Activated CD8-positive, alpha-beta memory T cell treated with anti-CD3 and anti-CD28 coated beads for 4 hours (primary cell): ENCODE results near the gene CANX.
"Not testable (repeated sequence)": the region's sequence is repeated elsewhere in the genome, so short reads cannot be mapped to it uniquely, and the experiment has no call there.

Source experiments
- DNase-seq, 2 donors: peaks; one replicate each; pipeline ENCODE4 v3.0.0-alpha.2; 2020; ENCODE audit warnings: low read depth in 2 of 2

The CANX gene

DNA sequence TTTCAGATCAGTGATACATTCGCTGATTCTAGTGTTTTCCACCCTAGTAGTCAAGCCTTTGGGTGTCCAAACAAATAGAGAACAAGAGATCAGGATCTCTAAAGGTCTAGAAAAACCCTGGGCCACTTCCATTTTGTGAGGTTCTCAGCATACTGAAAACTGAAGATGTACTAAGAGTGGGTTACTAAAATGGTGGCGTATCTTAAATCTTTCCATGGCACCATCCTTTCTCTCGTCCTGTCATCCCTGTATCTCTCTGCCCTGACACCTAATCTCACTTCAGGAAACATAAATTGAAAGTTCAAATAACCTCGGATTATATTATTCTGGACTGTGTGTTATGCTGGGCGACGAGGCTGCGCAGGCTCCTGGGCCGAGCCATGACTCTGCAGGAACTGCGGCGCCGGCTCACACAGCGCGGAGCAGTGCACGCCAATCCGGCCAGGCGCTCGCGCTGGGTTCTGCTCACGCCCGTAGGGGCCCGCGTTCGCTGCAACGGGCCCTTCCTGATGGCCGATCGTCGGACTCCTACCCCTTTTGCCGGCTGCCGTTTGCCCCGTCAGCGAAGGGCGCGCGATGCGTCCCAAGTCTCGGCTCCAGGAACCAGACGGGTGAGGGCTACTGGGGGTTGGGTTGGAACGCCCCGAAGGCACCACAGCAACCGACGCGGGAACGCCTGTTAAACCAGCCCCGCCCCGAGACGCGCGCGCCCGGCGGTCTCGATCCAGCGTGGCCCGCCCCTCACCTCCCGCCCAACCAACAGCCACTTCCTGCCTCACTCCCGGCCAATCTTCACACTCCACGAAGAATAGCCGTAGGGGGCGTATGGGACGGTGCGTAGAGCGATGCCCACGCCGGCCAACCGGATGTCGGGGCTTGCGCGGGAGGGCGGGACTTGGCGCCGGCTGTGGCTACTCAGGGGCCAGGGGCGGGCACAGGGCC is 503 bp upstream of the CANX start:
- DNase-seq = peak; percentile 98

DNA sequence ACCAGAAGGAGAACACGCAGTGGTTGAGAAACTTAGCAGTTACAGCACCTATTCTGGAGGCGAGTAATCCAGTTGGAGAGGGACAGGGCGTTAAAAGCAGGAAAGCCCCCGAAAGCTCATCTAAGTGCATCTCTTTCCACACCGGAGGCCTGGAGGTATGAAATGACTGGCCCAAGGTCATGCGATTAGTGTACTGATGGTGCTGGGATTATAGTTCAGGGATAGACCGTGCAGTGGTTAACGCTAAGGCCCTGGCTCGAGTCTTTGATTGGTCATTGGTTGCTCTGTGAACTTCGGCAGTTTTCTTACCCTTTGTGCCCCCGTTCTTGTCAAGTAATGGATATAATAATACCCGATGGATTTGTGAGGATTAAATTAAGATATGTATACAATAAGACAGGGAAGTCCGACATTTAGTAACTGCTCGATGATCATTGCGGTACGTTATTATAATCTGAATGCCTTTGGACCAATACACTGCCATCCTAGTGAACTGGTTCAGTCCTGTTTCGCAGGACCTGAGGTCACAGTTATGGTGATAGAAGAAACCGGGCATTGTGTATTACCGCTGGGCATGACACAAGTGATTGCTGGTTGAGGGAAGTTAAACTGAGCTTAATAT is 960 bp downstream of the CANX start:
- no peak for DNase-seq

DNA sequence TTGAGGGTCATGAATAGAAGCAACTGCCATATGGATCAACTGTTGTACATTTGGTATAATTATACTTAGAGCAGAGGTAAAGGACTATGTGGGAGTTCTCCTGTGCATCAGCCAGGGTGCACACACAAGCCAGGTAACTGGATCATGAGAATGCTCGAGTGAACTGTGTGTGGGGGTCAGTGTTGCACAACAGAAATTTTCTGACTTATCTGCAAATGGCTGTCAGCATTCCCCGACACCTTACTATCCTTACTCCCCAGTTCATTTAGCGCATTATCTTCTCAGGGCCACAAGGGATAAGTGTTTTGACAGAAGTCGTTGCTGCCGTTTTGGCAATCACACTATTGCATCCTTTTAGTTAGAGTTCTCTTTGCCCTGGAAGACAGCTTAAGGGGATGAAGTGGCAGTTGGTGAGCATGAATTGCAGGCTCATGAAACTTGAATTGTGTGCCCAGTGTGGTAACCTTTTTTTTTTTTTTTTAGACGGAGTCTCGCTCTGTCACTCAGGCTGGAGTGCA is 1.7 kb downstream of the CANX start:
- DNase-seq = no peak

DNA sequence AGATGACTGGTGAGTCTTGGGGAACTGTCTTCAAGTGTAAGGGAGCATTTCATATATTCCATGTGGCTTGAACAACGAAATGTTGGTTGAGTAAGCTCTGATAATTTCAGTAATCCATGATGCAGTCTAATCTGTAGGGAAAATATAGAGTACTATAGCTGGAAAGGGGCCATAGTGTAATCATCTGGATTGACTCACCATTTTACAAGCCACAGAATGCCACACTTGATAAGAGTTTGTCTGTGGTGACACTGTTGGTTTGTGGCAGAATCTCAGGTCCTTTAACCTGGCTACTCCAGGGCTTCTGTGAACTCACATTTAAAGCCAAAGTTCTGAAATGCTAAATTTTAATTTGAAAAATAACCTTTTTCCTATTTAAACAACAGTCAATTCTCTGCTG is 17.5 kb downstream of the CANX start:
- DNase-seq = no peak

DNA sequence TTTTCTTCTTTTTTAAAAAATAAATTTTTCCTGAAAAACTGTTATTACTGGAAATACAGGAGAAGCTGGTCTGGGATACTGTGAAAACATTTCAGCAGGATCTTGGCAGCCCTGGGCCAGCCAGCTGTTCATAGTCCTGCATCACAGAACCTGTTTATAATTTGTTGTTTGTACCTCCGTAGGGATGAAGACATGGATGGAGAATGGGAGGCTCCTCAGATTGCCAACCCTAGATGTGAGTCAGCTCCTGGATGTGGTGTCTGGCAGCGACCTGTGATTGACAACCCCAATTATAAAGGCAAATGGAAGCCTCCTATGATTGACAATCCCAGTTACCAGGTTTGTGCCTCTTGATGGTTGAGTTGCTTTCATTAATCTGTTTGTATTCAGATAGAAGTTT is 21.5 kb downstream of the CANX start:
- no peak for DNase-seq

DNA sequence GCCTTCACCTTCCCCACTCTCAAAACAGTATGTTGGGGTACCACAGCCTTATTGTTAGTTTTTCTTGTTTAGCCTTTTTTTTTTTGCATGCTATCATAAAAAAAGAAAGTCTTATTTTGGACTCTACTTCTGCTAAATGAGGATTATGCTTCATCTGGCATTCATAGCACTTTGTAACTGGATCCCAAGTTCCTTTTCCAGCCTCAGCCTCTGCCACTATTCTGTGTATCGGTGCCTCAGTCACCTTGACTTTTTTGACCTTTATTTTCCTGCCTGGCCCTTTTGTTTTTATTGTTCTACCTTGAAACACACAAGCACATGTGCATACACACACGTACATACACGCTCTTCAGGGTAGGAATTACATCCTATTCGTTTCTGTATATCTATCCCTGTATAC is 25.4 kb downstream of the CANX start:
- DNase-seq = no peak

DNA sequence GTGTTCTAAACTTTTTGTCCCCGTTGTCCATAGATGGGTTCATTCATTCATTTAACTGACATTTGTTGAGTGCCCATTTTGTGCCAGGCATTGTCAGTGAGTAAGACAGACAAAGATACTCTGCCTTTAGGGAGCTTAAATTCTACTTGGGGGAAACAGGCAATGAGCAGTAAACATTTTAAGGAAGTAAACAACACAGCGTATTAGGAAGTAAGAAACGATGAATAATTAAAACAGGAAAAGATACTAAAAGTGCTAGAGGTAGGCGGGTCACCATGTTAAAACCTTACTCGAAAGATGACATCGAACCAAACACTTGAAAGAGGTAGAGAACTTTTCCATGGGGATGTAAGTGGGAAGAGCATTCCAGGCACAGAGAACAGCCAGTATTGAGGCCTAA is 28.3 kb downstream of the CANX start:
- DNase-seq = no peak

DNA sequence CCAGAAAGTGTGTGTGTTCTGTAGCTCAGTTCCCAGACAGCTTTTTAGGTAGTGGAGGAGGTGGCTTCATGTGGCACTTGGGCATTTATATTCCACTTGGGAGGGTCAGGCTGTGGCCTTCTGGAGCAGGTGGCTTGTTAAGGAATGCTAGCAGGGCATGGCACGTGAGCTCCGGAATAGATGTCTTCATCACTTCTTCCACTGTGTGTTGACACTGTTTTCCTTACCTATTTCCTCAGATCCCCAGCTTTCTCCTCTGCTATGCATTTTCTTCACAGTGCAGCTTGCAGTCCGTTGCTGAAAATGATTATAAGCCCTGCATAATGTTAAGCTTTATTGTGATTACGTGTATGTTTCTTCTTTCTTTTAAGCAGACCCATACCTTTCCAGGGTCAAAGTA is 30.5 kb downstream of the CANX start:
- no peak for DNase-seq

DNA sequence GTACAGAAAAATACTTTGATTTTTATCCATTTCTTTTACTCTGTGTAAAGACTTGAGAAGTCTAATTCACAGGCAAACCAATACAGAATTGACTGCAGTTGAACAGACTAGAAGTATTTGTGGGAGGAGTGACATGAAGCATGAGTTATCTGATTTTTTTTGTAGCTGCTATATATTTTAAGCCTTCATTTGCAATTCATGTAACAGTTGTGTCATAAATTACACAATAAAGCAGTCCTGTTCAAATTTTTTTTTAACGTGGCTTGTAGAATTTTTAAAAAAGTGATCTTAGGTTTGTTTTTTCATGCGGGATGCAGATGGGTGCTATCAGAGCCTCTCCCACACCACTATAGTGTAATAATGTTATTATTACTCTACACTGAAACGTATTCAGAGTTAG is 31.0 kb downstream of the CANX start:
- DNase-seq = no peak

DNA sequence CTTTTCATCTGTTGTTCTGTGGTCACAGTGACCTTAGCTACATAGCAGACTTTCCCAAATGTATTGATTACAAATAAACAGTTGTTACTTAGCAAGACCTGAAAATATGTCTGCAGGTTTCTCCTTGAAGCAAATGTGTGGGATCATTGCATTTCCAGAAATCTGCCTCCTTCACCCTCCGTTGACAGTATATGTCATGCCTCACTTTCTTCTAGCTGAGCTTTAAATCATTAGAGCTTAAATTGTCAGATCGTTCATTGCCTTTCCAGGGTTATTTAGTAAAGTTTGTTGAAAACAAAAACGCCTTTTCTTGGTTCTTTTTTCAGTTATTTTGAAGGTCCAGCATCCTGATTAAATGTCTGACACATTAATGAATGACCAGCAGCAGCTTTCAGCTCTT is 31.6 kb downstream of the CANX start:
- DNase-seq = no peak

DNA sequence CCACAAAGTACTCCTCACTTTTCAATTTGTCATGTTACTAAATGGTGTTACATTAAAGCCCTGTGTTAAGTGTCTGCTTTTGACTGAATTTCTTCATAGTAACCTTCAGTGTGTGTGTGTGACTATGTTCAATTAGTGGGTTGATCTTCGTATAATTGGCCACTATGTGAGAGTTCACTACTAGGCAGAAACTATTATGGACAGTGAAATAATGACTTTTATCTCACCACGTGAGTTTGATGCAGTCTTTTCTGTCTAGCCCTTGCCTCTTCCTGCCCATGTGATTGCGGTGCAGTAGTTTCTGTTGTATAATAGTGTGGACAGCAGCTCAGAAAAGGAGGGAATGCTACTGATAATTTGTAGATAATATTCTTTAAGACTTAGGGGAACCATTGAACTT is 32.1 kb downstream of the CANX start:
- no peak for DNase-seq

DNA sequence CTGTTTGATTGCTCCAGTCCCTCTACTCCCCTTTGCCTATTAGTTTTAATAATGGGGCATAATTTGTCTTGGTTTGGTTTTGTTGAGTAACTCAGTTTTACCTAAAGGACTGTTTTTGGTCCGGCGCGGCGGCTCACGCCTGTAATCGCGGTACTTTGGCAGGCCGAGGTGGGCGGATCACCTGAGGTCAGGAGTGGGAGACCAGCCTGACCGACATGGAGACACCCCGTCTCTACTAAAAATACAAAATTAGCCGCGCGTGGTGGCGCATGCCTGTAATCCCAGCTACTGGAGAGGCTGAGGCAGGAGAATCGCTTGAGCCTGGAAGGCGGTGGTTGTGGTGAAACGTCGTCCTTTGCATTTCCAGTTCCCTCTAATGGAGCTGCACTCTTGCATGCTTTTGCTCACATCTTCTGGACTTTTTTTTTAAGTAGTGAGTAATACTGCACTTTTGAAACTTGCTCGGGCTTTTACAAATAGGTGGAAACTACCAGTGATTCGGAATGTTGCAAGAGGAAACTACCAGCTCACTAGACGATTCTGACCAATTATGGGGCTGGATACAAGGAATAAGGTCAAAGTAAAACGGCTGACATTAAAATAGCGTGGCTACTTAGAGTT is 33.1 kb downstream of the CANX start:
- no peak for DNase-seq

DNA sequence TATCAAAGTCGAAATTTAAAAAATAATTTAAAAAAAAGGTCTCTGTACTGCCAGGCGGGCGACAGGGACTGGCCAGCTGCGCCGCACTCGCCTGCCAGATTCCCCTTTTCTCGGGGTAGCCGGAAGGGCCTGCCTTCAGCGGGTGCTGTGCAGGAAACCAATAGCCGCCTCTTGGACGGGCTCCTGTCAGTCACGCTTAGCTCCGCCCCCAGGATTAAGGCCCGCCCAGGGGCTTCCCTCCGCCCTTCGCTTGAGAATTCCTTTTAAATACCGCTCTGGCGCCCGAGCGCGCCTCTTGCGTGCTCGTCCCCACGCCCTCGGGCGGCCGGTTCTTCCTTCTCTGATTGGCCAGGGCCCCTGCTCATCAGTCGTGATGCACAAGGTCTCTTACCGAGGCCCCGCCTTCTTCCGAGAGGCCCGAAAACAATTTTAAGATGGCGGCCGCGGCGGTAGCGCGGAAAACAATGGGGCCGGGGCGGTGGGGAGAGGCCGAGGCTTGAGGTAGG is 33.7 kb downstream of the CANX start, which contains the start of gene MAML1:
Gene MAML1, plus strand, starts transcription at position 411 of the 506 bp plus-strand sequence. CDS start 291 bp downstream, outside the sequence.
- DNase-seq = peak; percentile 98

DNA sequence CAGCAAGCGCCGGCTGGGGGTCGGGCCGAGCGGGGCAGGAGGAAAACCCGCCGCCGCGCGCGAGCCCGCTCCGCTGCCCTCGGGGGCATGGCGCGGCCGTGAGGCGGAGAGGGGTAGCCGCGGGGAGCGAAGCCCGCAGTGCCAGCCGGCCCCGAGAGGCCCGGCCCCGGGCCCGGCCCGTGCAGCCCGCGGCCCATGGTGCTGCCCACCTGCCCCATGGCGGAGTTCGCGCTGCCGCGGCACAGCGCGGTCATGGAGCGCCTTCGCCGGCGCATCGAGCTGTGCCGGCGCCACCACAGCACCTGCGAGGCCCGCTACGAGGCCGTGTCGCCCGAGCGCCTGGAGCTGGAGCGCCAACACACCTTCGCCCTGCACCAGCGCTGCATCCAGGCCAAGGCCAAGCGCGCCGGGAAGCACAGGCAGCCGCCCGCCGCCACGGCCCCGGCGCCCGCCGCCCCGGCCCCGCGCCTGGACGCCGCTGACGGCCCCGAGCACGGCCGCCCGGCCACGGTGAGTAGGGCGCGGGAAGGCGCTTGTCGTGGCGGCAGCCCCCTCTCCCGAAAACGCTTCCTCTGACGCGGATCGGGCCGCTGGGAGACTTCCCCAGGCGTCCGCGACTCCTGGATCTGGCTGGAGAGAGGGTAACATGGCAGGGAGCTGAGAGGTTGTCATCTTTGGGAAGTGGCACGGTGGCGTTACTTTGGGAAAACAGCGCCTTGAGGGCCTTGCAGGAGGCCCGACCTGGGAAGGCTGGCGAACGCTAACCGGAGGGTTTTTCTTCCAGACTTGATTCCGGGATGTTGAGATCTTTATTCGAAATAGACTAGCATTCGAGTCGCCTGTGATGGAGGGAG is 34.4 kb downstream of the CANX start:
- DNase-seq = no peak

DNA sequence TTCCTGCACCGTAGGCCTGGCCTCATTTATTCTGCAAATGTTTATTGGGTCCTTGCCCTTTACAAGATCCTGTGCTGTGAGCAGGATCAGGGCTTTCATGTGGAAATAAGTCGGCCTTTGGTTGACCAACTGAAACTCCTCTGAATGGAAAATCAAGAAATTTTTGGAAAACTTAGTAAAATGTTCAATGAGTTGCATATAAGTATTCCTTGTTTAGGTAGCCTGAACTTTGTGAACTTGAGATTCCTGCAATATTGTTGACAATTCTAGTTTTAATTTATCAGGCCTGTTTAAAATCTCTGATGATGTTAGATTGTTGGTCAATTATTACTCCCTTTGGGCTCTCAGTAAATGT is 35.0 kb downstream of the CANX start:
- DNase-seq = no peak

DNA sequence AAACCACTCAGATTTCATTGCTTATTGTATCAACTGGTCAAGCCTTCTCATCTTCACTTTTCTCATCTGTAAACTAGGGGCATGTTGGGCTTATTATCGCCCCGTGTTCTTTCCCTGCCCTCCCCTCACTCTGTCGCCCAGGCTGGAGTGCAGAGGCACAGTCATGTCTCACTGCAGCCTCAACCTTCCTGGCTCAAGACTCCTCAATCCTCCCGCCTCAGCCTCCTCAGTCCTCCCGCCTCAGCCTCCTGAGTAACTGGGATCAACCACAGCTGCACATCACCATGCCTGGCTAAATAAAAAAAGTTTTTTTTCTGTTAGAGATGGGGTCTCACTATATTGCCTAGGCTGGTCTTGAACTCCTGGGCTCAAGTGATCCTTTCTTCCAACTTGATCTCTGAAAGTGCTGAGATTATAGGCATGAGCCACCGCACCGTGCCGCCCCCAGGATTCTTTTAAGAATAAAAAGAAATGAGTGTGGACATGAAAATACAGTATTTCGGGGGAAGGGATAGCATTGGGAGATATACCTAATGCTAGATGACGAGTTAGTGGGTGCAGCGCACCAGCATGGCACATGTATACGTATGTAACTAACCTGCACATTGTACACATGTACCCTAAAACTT is 35.9 kb downstream of the CANX start:
- DNase-seq = no peak

DNA sequence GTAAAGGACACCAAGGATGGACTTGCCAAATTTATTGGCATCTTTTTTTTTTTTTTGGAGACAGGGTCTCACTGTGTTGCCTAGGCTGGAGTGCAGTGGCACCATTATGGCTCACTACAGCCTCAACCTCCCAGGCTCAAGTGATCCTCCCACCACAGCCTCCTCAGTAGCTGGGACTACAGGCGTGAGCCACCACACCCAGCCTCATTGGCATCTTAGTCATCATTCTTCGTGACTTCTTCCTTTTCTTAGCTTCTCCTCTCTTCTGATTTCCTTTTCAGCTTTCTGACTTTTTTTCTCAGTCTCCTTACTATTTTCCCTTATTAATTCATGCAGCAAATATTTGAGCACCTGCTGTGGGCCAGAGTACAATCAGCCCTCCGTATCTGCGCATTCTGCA is 40.0 kb downstream of the CANX start:
- no peak for DNase-seq

DNA sequence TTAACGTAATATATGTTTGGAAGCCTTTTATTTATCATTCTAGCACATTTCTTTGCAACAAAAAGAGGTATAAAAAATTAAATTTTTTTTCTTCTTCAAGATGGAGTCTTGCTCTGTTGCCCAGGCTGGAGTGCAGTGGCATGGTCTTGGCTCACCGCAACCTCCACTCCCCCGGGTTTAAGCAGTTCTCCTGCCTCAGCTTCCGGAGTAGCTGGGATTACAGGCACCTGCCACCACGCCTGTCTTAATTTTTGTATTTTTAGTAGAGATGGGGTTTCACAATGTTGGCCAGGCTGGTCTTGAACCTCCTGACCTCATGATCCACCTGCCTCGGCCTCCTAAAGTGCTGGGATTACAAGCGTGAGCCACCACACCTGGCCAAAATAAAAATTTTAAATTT is 45.3 kb downstream of the CANX start:
- not testable (repeated sequence) for DNase-seq

DNA sequence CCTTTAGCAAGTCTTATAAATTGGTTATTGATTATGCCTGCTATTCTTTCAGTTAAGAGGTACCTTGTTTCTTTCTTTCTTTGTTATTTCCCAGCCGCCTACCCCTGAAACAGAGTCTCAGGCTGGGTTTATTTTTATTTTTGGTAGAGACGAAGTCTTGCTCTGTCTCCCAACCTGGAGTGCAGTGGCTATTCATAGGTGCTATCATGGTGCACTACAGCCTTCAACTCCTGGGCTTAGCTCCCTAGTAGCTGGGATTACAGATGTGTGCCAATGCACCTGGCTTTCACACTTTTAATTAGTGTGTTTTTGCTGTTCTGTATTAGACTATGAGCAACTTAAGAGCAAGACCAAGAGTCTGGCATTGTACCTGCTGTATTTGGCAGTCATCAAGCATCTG is 48.1 kb downstream of the CANX start:
- no peak for DNase-seq

DNA sequence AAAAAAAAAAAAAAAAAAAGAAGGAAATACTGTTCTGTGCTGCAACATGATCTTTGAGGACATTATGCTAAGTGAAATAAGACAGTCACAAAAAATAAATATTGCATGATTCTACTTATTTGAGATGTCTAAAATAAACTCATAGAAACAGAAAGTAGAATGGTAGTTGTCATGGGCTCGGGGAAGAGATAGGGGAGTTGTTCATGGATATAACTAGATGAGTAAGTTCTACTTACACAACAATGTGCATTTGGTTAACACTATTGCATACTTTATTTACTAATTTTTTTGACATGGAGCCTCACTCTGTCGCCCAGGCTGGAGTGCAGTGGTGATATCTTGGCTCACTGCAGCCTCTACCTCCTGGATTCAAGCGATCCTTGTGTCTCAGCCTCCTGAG is 49.0 kb downstream of the CANX start:
- DNase-seq = no peak
